HG03039 (cell line): Measurements from ENCODE around the gene TSPAN18.

ENCODE experiments used
- ATAC-seq: cut with Tn5 transposase; IDR thresholded peaks from one replicate; pipeline ENCODE4 v1.9.1; 2021; ENCODE audit warnings: mild to moderate bottlenecking, moderate library complexity; ENCODE audit not compliant: unreplicated experiment

Gene TSPAN18

DNA sequence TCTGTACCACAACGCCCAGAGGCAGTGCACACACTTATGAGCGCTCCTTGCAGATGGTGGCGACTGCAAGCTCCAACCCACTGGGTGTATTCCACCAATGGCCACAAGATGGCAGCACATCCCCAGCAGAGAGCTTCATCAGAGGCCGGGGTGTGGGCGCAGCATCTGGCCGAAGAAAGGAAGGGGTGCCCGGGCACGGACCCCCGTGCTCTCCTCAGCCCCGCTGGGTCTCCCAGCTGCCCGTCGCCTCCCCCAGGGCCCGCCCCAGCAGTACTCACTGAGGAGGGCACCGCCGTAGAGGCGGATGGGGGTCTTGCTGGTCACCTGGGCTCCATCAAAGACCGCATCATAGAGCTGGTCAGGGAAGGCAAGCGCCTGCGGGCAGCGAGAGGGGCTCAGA, 209.8 kb downstream of the TSPAN18 start:
- peak; percentile 59 for ATAC-seq

DNA sequence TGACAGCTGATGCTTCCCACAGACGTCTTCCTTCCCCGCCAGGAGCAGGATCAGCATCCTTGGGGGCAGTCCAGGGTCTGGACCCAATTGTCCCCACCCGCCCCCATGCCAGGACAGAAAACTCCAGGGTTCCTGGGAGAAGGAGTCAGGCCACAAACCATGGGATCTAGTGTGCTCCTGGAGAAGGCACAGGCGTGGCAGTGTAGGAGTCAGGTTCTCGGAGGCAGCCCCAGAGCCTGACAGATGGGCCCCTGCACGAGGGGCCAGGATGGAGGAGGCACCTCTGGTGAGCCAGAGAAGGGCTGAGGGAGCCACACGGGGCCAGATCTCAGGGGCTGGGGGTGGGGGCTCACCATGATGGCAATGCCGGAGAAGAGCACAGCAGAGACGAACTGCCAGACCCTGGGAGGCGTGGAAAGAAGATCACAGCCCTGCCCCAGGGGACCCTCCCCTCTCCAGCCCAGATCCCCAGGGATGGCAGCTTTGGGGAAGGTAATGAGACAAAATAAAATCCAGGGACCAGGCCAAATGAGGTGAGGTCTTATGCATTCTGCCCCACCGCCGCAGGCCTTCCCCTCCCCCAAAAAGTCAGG, 210.3 kb downstream of the TSPAN18 start:
- ATAC-seq: no peak

DNA sequence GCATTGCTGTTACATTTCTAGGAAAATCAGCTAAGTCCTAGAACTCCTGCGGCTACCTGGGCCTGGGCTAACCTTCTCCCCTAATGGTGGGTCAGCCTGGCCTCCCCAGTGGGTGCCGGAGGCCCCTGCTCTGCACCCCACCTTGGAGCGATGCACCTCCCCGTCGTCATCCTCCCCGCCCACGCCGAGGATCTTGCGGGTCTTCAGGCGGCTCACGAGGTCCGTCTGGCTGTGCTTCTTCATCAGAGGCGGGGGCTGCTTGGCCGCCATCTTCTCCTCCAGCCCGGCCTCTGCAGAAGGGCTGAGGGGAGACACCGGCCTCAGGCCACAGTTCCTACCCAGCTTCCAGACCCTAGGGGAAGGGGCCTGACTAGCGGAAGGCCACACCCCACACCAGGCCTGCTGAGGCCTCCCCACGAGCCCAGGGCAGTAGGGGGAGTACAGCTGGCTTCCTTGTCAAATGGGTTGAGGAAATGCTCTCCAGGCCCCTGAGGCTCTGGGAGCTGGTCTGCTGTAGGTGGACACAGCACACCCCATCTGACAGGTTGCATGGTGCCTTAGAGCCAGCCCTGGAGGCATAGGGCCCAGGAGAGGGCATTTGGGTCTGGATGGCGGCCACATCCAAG, 211.4 kb downstream of the TSPAN18 start:
- no peak for ATAC-seq

DNA sequence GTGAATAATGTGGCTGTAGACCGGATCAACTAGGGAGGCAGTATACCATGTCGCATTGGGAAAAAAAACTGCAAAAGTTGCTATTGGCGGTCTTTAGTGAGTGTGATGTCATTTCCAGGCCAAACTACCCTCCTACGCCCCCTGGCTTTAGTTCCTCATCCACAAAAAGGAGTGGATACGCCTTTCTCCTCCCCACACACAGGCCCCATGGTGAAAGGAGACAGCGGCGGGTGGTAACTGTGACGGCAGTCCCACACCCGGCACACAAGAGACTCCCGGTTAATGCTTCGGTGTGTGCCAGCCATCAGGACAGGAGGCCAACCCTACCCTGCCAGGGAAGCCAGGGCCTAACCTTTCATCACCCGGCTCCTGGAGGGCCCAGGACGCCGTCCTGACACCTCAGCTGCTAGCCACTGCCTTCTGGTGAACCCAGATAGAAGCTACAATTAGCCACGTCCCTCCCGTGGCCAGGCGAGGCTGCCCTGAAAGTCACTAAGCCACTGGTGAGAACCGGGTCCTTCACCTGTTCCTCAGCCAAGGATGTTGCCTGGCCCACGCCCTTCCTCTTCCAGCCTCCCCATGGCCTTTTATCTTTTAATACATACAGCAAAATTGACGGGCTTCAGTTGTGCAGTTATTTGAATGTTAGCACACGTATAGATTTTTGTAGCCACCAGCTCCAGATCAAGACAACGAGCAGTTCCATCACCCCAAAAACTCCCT, 213.1 kb downstream of the TSPAN18 start:
- no peak for ATAC-seq

DNA sequence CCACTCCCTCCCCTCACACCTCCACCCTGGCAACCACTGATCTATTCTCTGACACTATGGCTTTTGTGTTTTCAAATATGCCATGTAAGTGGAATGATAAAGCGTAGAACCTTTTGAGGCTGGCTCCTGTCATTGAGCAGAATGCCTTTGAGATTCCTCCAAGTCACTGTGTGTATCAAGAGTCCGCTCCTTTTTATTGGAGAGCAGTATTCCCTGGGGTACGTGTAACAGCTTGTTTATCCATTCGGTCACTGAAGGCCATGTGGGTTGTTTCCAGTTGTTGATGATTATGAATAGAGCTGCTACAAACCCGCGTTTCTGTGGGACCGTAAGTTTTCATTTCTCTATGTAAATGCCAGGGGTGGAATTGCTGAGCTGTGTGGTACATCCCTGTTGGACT, 213.6 kb downstream of the TSPAN18 start:
- no peak for ATAC-seq

DNA sequence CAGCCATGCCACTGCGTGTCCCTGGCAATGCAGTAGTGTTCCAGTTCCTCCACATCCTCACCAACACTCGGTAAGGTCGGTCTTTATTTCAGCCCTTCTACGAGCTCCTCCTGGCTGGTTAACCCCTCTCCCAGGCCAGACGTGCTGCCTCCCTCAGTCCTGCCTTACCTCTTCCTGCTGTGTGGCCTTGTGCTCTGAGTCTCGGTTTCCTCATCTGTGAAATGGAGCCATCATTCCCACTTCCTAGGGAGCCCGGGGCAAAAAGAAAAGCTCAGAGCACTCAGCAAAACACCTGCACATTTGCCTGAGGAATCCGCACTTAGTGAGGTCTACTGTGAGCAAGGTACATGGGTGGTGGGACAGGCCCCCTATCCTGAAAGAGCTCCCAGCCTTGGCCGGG, 214.1 kb downstream of the TSPAN18 start:
- no peak for ATAC-seq

DNA sequence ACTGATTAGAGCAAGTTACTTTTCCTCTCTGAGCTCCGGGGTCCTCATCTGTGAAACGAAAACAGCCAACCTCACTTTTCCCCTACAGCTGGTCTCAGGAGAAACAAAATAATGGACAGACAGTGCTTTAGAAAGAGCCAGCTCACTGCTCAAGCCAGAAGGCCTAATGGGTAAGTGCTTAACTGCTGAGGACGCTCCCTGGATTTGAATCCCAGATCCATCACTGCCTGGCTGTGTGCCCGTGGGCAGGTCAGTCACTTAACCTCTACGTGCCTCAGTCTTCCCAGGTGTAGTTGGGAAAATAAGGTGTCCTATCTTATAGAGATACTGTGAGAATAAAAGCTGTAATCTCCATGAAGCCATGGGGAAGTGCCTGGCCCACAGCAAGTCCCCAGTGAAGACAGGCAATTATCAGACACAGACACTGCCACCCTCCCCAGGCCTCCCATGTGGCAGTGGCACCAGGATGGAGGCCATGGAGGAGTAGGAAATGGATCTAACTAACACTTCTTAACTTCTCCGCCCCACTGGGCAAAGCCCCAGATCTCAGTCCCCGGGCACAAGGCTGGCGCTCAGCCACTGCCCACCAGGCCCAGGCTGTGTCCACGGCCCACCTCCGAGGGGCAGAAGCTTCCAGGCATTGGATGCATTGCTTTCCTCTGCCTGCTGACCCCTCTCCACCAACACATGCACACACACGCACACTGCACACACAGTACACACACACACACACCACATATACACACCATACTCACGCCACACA, 214.7 kb downstream of the TSPAN18 start:
- no peak for ATAC-seq

DNA sequence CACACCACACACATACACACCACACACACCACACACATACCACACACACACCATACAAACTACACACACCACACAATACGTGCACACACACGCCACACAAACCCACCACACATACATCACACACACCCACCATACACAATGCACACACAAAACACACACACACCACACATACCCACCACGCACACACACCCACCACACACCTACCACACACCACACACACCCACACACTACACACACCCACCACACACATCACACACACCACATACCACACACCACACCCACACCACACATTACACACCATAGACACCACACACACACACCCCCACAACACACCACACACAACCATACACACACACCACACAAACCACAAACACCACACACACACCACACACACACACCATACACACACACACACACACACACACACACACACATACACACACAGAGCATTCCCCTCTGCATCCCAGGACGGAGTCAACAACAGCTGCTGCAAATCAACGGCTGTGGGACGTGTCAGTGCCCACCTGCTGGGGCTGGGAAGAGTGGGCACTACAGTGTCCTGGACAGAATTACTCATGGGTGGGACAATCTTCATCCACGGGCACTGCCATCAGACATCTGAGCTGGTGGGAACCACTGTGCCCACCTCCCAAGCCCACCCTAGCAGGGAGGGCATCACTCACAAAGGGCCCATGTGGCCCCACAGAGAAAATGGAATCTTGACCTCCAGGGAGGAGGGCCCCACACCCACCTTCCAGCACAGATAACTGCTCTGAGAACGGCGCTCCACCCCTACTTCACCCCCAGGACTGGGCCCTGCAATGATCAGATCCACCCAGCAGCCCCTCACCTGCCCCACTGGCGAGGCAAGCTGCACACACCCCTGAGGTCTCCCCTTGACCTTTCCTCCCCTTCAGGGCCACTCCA, 215.5 kb downstream of the TSPAN18 start:
- ATAC-seq: no peak

DNA sequence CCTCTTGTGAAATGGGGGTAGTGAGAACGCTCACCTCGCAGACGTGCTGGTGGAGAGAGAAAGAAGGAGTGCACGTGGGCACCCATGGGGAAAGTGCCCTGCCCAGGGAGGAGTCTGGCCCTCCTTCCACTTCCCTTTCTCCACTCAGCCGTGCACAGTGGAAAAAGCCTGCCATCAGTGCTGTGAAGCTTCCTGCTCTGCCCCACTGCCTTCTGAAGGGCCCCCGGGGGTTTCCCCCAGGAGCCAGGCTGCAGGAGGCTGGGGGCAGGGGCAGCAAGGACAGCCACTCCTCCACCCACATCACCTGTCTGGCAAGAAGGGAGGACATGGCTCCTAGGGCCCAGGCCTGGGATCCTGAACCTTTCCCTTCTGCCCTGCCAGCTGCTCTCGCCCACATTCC, 216.4 kb downstream of the TSPAN18 start:
- ATAC-seq: peak; percentile 48

DNA sequence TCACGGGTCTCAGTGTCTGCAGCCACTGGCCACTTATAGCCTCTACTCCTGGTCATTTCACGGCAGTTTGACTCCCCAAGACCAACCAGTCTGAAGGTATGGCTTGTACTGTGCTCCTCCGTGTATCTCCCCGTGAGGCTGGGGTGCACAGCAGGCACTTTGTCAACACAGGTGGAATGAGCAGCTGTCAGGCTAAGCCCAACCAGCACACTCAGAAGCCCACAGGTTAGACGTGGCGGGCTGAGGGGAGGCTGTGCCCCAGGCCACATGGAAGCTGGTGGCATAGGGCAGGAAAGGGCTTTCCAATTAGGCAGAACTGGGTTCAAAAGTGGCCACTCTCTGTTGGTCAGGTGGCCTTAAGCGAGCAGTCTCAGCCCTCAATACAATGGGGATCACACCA, 216.9 kb downstream of the TSPAN18 start:
- no peak for ATAC-seq

DNA sequence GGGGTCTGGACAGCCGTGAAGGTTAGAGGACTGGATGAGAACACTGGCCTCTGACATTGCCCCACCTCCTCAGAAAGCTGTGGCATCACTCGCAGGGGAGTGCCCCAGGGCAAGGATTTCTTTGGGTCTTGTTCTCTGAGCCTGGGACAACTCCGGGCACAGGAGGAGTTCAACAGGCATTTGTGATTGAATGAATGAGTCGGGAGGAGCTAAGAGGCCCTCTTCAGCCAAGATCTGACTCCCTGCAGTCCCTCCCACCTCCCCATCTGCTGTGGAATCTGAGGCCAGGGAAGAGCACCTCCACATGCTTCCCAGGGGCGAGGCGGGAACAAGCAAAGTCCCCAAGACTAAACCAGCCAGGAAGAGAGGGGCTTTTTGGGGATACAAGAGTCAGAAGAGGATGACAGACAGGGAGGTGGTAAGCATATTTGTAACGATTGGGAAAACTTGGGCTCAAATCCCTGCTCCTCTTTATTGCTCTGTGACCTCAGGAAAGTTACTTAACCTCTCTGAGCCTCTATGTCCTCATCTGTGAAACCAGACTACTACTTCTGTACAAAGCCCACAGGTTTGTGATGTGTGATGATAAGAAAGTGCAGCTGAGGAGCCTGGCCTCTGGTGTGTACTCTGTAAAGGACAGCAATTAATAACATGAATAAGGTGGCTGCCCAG, 217.6 kb downstream of the TSPAN18 start:
- no peak for ATAC-seq

DNA sequence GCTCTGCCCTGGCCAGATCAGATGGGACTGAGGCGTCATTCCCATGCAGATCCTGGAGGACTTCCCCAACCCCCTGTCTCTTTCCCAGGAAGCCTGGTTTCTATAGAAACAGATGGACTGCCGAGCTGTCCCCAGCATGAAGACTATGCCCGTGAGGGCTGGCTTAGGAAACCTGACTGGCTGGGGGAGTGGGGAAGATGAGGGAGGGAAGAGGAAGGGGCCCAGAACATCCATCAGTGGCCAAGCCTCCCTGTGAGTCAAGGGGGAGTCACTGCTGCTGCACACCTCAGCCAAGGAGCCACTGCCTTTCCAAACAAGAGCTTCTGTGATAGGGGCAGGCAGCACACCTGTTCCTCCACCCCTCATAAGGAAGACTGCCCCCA, 218.1 kb downstream of the TSPAN18 start:
- no peak for ATAC-seq

DNA sequence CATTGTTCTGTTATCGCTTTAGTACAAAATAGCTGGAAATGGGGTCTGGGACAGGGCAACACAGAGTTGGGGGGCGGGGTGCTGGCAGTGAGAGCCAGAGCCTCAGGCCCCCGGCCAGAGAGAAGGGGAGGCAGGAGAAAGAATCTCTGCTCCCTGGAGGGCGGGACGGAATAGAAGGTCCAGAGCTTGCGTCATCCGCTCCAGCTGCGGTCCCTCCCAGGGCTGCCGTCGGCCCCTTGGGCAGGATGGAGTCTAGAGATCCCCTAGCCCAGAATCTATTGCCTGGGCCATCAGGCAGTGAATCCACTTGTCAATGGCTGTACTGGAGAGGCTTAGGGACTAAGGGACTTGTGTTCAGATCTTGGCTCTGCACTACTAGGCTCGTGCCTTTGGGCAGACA, 218.9 kb downstream of the TSPAN18 start:
- no peak for ATAC-seq

DNA sequence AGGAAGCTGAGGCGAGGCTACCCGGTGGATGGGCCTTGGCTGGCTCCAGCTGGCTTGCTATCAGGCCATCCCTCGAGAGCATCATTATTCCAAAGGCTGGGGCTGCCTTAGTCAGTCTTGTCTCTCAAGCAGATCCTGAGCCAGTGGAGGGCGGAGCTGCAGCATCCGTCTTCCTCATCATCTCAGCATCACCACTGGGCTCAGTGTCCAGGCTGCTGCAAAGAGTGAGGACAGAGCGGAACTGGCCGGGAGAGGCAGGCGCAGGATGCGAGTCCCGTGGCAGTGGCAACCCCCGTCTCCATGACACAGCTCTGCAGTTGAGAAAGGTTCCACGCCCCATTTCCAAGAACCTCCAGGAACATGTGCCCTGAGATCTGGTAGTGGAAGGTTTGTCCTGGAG, 219.5 kb downstream of the TSPAN18 start:
- no peak for ATAC-seq

DNA sequence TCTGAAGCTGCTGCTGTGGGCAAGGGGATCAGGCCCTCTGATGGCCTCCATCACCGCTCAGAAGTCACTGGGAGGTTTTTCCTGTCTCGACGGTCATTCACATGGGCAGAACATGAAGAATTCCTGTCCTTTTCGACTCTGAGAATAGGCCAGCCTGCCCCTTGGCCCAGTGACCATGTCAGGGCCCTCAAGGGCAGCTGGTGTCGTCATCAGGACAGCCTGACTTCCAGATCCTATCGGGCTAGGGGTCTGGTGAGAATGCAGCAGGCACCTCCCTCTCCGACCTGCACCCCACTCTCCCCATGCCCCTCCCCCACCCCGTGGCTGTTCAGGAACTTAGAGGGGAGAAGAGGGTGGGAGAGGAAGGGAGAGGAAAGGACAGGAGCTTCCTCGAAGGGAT, 220.4 kb downstream of the TSPAN18 start:
- no peak for ATAC-seq

DNA sequence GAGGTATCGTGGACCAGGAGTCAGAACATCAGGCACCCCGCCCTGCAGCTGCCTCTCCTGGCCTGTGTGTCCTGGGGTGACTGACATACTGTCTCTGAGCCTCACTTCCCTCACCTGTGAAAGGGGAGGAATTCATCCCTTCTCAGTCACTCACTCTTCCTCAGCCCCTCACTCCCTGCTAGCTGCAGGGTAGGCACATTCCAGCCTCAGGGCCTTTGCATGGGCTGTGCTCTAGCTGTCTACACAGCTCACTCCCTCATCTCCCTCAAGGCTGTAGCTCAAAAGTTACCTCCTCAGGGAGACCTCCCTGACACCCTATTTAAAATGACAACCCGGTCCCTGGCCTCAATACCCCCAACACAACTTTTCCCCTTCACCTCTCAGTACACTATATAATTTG, 221.4 kb downstream of the TSPAN18 start:
- ATAC-seq: no peak

DNA sequence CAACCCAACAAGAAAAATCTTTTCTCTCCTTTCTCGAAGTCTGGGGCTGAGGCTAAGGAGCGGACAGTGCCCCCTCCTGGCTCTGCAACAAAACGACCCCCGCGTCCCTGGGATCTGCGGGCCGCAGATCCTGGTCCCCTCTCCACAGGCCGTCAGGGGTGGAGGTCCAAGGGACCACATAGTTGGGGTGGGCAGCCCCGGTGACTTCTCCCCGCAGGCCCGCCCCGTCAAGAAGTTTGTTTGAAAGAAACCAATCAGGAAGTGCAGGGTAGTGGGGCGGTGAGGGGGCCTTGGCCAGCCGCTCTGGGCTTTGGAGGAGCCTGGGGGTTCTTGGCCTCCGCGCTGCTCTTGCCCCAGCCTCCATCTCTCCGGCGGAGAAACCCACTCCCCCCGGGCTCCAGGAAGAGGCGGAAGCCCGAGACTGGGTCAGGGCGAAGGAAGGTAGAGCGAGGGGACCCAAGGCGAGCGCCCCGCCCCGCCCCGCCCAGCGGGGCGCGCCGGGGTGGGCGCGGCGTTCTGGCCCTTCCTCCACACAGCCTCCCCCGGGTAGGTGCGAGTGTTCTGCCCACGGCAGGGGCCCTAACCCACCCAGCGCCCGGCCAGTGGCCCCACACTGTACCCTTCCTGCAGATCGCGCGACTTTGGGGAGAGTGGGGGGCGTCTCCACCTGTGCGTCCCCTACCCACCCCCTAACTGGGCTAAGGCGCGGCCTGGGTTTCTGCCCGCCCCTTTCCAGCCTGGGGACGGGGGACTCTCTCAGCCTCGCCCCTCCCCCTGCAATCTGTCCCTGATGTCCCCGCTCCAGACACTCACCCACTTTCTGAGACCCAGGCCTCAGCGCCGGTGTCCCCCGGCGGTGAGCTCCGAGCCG, 222.6 kb downstream of the TSPAN18 start:
- no peak for ATAC-seq

DNA sequence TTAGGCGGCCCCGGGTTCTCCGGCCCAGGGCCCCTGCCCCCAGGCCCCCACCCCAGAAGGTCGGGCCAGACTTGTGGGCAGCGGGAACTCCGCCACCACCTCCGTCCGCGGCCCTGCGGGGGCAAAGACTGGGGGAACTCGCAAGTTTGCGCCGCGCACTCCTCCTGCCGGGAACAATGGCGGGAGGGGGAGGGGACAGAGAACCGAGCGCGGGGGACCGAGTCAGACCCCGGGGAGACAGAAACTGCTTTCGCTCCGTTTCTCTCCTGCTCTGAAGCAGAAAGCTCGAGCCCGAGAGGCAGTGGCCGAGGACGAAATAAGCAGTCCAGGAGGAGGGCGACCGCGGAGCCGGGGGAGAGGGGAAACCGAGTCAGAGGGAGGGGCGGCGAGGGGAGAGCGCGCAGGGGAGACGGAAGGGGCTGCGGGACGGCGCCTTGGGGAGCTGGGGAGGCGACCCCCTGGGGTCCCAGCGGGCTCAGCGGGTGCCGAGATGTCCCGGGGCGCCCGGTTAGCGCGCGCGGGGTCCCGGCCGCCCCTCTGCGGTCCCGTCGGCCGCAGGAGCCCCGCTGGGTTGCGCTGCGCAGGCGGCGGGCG, 223.4 kb downstream of the TSPAN18 start:
- ATAC-seq: no peak
